Vagina (tissue), 2 donors: ENCODE data around the gene FAT2.

ENCODE experiments used
- CTCF ChIP-seq, 3 experiments: fragments of 450-650 bp in 2 of 3; fragments of 200-600 bp in 1 of 3; sonication (generic) in 1 of 3; IDR thresholded peaks; one replicate each; pipeline ENCODE4 v1.5.1; 2017 to 2019; ENCODE audit warnings: antibody characterized with exemption in 3 of 3, mild to moderate bottlenecking in 2 of 3, moderate library complexity in 2 of 3
- POLR2A ChIP-seq, 2 donors: fragments of 450-650 bp; IDR thresholded peaks; one replicate each; pipeline ENCODE4 v1.6.1; 2017; ENCODE audit warnings: antibody characterized with exemption in 2 of 2, mild to moderate bottlenecking in 2 of 2, moderate library complexity in 2 of 2
- POLR2AphosphoS5 ChIP-seq, 2 donors: sonication (generic); formaldehyde crosslinking; IDR thresholded peaks; one replicate each; pipeline ENCODE4 v1.9.0; 2017; ENCODE audit warnings: antibody characterized with exemption in 2 of 2, mild to moderate bottlenecking in 2 of 2, low read depth in 1 of 2; ENCODE audit not compliant: insufficient read depth in 1 of 2

- TF ChIP-seq CTCF (IDR thresholded peaks at IDR 0.05) (no peak), POLR2A (IDR thresholded peaks at IDR 0.05) (no peak), POLR2AphosphoS5 (IDR thresholded peaks at IDR 0.05; ENCODE audit: insufficient read depth in 1 of 2, low read depth in 1 of 2) (no peak)
Measured at GRCh38 chr5:151597749-151598148, 6.6 kb upstream of the FAT2 start.
